ENCODE data around the gene CPNE8. TPM values are rescaled to one million over a fixed set of nuclear protein-coding genes. Genes with fewer than 3 reads are reported as not detected.

Gene CPNE8
- total RNA-seq, 1 donor from 2014 or later = 9.4 TPM

DNA sequence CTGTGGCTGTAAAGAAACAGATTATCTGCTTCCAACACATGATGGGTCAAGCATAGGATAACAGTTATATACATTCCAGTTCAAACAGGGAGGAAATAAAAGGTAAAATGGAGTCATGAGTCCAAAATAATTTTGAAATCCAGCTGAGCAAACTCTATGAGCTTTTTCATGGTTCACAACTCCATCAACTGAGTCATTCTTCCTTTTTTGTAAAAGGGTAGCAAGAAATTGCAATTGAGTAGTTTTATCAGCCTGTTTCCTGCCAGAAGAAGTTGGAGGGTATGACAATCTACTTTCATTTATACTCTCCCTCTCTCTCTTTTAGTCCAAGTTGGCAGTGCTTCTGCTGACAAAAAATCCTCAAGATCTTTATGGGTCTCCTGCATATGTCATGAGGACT, 95.6 kb downstream of the CPNE8 start:
- Mint-ChIP-seq H3K4me1 (ENCODE audit: low read depth, unreplicated experiment) (no peaks in the 10 kb centered on the region), H3K27ac (ENCODE audit: unreplicated experiment) (no peak overlapping the region), H3K27me3 (ENCODE audit: low read depth, unreplicated experiment) (no peaks in the 10 kb centered on the region), H3K36me3 (ENCODE audit: low read depth, unreplicated experiment) (peaks cover 3% of the 10 kb centered on the region), H3K4me3 (ENCODE audit: unreplicated experiment) (no peak overlapping the region), H3K9me3 (ENCODE audit: unreplicated experiment) (peaks cover 3% of the 10 kb centered on the region)
- no peak overlapping the region for H3K4me3 ChIP-seq (ENCODE audit: insufficient read depth, low read depth, low read length)
- TF ChIP-seq, protein P1, sequence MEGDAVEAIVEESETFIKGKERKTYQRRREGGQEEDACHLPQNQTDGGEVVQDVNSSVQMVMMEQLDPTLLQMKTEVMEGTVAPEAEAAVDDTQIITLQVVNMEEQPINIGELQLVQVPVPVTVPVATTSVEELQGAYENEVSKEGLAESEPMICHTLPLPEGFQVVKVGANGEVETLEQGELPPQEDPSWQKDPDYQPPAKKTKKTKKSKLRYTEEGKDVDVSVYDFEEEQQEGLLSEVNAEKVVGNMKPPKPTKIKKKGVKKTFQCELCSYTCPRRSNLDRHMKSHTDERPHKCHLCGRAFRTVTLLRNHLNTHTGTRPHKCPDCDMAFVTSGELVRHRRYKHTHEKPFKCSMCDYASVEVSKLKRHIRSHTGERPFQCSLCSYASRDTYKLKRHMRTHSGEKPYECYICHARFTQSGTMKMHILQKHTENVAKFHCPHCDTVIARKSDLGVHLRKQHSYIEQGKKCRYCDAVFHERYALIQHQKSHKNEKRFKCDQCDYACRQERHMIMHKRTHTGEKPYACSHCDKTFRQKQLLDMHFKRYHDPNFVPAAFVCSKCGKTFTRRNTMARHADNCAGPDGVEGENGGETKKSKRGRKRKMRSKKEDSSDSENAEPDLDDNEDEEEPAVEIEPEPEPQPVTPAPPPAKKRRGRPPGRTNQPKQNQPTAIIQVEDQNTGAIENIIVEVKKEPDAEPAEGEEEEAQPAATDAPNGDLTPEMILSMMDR (IDR thresholded peaks at IDR 0.05; ENCODE audit: insufficient read depth, low read depth, low read length) = no peak
- no peak for TF ChIP-seq EZH2 (IDR thresholded peaks at IDR 0.05; ENCODE audit: insufficient read depth, low read length)
- H3K36me3 ChIP-seq (ENCODE audit: insufficient read depth, low read length) = no peaks in the 10 kb centered on the region
- no peak overlapping the region for H2AFZ ChIP-seq (ENCODE audit: low read depth, low read length)
- FAIRE-seq = no peak
- H3K4me1 ChIP-seq (ENCODE audit: insufficient read depth, low read length) = no peaks in the 10 kb centered on the region
- no peaks in the 10 kb centered on the region for H4K20me1 ChIP-seq (ENCODE audit: insufficient read depth, low read length)
- no peaks in the 10 kb centered on the region for H3K79me2 ChIP-seq (ENCODE audit: insufficient read depth, low read length)
- H3K9me3 ChIP-seq (ENCODE audit: insufficient read depth, low read depth, low read length) = no peaks in the 10 kb centered on the region
- no peak overlapping the region for H3K9ac ChIP-seq (ENCODE audit: low read length)
- no peak overlapping the region for H3K4me2 ChIP-seq (ENCODE audit: low read length)
- no peak for DNase-seq (ENCODE audit: low read depth)
- H3K27ac ChIP-seq (ENCODE audit: low read depth, low read length) = no peak overlapping the region
- no peaks in the 10 kb centered on the region for H3K27me3 ChIP-seq (ENCODE audit: insufficient read depth, low read length)

- Histone ChIP-seq H3K4me1 (ENCODE audit: insufficient read depth, low read length) (no peaks in the 10 kb centered on the region), H3K36me3 (ENCODE audit: insufficient read depth, low read length) (no peaks in the 10 kb centered on the region), H3K9ac (ENCODE audit: low read length) (no peak overlapping the region), H3K4me3 (ENCODE audit: insufficient read depth, low read depth, low read length) (no peak overlapping the region), H2AFZ (ENCODE audit: low read depth, low read length) (no peak overlapping the region), H3K4me2 (ENCODE audit: low read length) (no peak overlapping the region), H3K79me2 (ENCODE audit: insufficient read depth, low read length) (no peaks in the 10 kb centered on the region), H4K20me1 (ENCODE audit: insufficient read depth, low read length) (no peaks in the 10 kb centered on the region), H3K27ac (ENCODE audit: low read depth, low read length) (no peak overlapping the region), H3K9me3 (ENCODE audit: insufficient read depth, low read depth, low read length) (no peaks in the 10 kb centered on the region), H3K27me3 (ENCODE audit: insufficient read depth, low read length) (no peaks in the 10 kb centered on the region)
- Mint-ChIP-seq H3K36me3 (ENCODE audit: low read depth, unreplicated experiment) (peaks cover 4% of the 10 kb centered on the region), H3K4me1 (ENCODE audit: low read depth, unreplicated experiment) (no peaks in the 10 kb centered on the region), H3K4me3 (ENCODE audit: unreplicated experiment) (no peak overlapping the region), H3K9me3 (ENCODE audit: unreplicated experiment) (peaks cover 10% of the 10 kb centered on the region), H3K27ac (ENCODE audit: unreplicated experiment) (no peak overlapping the region), H3K27me3 (ENCODE audit: low read depth, unreplicated experiment) (no peaks in the 10 kb centered on the region)
- DNase-seq (ENCODE audit: low read depth) (no peak), FAIRE-seq (no peak)
- no peak for TF ChIP-seq EZH2 (IDR thresholded peaks at IDR 0.05; ENCODE audit: insufficient read depth, low read length)
- TF ChIP-seq, protein P1 (IDR thresholded peaks at IDR 0.05; ENCODE audit: insufficient read depth, low read depth, low read length) = no peak
Observed at GRCh38 chr12:38788106-38788505, 117.3 kb downstream of the CPNE8 start.

- Mint-ChIP-seq H3K9me3 (ENCODE audit: unreplicated experiment) (peaks cover 10% of the 10 kb centered on the region), H3K27ac (ENCODE audit: unreplicated experiment) (no peak overlapping the region), H3K4me1 (ENCODE audit: low read depth, unreplicated experiment) (no peaks in the 10 kb centered on the region), H3K4me3 (ENCODE audit: unreplicated experiment) (no peak overlapping the region), H3K36me3 (ENCODE audit: low read depth, unreplicated experiment) (peaks cover 4% of the 10 kb centered on the region), H3K27me3 (ENCODE audit: low read depth, unreplicated experiment) (no peaks in the 10 kb centered on the region)
- no peaks in the 10 kb centered on the region for H3K79me2 ChIP-seq (ENCODE audit: insufficient read depth, low read length)
- no peaks in the 10 kb centered on the region for H3K9me3 ChIP-seq (ENCODE audit: insufficient read depth, low read depth, low read length)
- DNase-seq (ENCODE audit: low read depth) (no peak), FAIRE-seq (no peak)
- TF ChIP-seq, protein P1 (IDR thresholded peaks at IDR 0.05; ENCODE audit: insufficient read depth, low read depth, low read length) = no peak
- TF ChIP-seq EZH2 (IDR thresholded peaks at IDR 0.05; ENCODE audit: insufficient read depth, low read length) = no peak
- H3K27me3 ChIP-seq (ENCODE audit: insufficient read depth, low read length) = no peaks in the 10 kb centered on the region
- H3K9ac ChIP-seq (ENCODE audit: low read length) = no peak overlapping the region
- H3K27ac ChIP-seq (ENCODE audit: low read depth, low read length) = no peak overlapping the region
- no peak overlapping the region for H3K4me2 ChIP-seq (ENCODE audit: low read length)
- no peak overlapping the region for H2AFZ ChIP-seq (ENCODE audit: low read depth, low read length)
- no peaks in the 10 kb centered on the region for H3K4me1 ChIP-seq (ENCODE audit: insufficient read depth, low read length)
- no peaks in the 10 kb centered on the region for H4K20me1 ChIP-seq (ENCODE audit: insufficient read depth, low read length)
- H3K4me3 ChIP-seq (ENCODE audit: insufficient read depth, low read depth, low read length) = no peak overlapping the region
- H3K36me3 ChIP-seq (ENCODE audit: insufficient read depth, low read length) = no peaks in the 10 kb centered on the region
Observed at GRCh38 chr12:38785381-38785780, 120.0 kb downstream of the CPNE8 start.
